ENCODE data around the gene TNFAIP6.
"Not testable (repeated sequence)": the region's sequence is repeated elsewhere in the genome, so short reads cannot be mapped to it uniquely, and the experiment has no call there.

The TNFAIP6 gene

DNA sequence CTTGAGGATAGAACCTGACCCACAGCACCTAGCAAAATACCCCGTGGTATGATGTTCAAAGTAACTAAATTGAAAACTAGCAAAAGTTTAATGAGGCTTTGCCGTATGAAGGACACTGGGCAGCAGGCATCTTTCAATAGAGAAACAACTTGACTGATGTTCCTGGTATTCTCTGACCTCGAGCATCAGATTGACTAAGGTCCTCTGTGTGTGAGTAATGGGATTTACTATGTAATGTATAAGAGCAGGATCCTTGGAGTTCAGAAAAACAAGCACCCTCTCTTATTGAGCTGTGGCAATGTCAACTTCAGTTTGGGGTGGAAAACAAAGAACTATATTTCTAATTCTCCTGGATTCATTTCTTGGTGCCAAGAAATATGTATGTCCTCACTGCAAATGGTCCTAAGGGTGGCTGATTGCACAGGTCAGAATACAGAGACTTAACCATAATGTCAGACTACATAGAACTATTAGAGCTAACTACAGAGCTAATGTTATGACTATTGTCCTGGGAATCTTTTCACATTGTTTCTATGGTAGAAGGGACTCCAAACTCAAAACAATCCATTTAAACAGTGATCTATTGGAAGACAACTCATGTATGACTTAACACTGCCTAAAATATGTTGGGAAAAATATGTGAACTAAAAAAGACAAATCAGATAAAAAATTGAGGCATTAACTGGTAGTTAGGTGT is 4.4 kb downstream of the TNFAIP6 start:
- DNase-seq = no peak

DNA sequence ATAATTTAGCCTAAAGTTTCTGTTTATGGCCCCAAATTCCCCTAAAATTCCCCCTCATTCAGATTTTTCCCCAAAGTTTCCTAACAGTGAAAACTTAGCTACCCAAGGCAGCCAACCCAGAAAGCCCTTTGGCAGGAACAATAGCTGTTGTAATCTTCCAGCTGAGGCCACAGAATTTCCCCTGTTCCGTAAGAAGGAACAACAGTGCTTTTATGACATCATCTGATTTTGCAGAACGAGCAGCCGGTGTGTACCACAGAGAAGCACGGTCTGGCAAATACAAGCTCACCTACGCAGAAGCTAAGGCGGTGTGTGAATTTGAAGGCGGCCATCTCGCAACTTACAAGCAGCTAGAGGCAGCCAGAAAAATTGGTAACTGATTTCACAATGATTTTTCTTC is 6.3 kb downstream of the TNFAIP6 start:
- peak; percentile 65 to 88 (median 81) for DNase-seq

DNA sequence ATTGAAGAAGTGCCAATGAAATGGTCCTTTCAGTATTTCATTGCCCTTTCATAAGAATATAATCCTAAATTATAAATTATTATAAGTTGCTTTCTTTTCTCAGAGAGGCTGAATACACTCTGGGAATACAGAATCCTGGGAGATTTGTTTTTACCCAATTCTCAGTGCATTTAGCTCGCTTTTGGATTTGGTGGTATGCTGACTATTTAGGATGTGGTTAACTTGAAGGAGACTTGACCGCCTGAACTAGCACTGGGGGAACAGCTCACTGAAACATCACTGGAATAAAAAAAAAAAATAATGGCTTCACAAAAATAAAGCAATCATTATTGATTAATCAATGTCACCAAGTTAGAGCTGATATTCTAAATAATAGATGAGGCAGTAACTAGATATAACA is 10.2 kb downstream of the TNFAIP6 start:
- DNase-seq = no peak

DNA sequence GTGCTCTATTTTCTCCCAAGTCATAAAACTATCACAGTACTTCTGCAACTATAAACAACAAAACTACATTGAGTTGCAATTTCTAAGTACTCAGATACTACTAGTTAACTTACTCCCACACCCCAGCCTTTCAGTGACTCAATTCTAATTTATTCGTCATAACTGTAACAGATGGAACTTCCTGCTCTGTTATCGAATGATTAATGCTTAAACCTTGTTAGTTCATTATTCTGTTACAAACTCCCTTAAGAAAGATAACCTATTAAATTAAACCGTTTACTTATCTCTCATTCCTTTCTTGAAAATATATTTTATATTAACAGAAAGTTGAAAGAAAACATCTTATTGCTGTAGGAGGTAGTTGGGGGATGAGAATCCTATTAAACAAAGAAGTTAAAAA is 17.0 kb downstream of the TNFAIP6 start:
- DNase-seq = peak; percentile 7 to 70 (median 45)

DNA sequence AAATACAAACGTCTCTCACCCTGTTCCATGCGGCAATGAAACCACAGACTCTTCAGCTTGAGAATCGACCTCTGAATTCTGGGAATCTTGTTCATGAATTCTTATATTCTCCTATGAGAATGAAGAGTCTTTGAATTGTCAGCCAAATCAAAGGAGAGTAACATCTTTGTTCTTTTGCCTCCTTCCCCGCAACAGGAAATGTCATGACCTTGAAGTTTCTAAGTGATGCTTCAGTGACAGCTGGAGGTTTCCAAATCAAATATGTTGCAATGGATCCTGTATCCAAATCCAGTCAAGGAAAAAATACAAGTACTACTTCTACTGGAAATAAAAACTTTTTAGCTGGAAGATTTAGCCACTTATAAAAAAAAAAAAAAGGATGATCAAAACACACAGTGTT is 21.8 kb downstream of the TNFAIP6 start:
- DNase-seq = no peak

DNA sequence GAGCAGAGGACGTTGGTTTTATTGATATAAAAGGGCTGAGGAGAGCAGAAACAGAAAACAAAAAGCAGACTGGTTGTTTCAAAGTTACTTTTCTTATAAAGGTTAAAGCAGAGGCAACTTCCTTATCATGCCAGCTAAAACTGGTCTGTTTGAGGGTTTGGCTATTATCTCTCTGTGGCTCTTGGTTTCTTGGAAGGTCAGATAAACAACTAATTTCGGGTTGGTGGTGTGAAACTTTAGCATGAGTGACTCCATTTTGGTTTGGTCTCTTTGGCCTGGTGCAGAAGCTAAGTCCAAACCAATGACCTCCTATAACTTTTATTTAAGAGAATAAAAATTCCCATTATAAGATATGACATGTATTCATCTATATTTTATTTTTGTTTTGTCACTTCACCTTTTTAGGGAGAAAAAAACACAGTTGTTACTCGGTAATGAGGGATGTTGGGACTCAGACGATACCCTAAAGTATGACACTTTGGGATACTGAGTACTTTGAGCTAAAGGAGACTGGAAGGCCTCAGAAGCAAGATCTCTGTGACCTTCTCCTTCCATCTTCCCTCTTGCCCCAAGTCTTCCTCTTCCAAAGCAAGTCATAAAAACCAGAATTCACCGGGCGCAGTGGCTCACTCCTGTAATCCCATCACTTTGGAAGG is 23.3 kb downstream of the TNFAIP6 start:
- DNase-seq = no peak

DNA sequence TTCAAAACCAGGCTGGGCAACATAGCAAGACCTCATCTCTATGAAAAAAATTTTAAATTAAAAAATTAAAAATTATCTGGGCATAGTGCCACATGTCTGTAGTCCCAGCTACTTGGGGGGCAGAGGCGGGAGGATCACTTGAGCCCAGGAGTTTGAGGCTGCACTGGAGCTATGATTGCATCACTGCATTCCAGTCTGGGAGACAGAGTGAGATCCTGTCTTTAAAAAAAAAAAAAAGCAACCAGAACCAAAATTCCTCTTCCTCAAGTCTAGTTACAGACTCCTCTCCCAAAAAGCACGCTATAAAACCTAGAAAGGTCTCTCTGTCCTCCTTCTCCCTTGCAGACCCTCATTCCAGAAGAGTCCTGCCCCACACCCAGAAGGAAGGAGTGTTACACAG is 23.9 kb downstream of the TNFAIP6 start:
- DNase-seq = no peak

DNA sequence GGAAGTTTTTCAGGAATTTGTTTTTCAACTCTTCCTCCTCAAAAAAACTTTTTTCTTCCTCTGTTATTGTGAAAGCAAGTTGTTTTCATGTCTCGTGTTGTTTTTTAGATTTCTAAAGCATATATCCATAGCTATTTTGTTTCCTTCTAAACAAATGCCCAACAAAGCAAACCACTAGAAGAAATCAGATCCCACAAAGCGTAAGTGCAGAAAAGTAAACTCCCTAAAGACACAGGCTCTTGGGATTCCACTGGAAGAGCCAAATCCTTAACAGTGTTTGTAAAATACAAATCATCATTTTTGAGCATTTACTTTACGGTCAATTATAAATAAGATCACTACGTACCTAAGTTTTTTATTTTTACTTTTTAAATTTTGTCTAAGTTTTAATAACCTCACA is 30.6 kb downstream of the TNFAIP6 start:
- DNase-seq = no peak

DNA sequence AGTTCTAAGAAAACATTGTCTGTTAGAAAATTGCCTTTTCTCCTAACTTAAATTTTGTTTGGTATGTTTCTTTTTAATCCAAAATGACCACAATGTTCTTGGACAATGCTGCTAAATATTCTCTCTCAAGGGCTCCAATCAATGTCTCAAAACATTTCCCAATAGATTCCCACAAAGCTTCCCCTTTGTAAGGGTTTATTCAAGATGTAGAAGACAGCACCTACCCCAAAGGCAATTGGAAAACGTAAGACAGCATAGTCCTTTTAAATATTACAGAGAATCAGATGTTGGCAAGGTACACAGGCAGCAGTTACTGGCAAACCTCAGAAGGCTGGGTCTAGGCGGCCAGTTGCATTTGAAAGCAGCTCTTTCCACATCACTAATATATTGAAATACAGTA is 34.0 kb downstream of the TNFAIP6 start:
- no peak for DNase-seq

DNA sequence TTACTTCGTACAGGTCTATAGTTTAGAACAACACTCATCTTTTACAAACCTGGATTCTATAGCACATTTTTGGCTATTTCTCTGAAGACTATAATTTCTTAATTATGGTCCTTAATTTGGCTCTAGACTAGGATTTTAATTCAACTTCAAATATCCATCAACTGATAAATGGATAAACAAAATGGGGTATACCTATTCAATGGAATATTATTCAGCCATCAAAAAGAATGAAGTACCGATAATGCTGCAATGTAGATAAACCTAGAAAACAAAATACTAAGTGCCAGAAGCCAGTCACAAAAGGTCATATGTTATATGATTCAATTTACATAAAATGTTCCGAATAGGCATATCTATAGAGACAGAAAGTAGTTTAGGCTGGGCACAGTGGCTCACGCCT is 37.1 kb downstream of the TNFAIP6 start:
- no peak for DNase-seq

DNA sequence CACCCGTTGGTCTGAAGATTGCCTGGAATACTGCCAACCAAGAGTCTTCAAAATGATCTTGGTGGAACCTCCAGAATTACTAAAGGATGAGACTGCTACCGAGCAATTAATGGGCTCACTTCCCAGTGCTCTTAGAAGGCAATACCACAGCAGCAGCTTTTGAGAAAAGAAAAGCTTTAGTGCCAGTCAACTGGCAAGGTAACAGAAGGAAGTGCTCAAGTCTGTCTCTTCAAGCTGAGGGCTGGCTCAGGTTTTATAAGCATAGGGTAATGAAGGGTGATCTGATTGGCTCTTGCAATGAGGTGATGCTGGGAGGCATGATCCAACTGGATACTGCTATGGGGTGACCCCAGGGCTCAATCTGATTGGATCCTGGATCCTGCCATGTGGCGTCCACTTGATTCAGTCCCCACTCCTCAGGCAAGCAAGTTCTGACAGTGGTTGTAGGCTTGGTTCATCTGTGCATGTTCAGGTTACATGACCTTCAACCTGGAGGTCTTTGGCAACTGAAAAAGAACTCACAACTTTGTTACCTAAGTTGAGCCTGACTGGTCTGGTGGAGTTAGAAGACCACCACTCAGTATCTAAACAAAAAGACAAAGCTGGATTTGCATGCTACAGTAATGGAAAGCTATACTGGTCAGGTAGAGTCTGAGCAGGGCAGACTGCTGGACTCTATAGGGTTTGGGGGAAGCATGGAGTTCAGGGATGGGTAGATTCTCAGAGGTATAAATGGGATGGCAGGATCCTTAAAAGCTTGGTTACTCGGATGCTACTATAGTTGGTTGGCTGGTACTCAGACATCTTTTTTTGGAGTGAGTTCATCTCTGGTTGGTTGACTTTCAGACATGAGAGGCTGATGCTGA is 38.4 kb downstream of the TNFAIP6 start:
- no peak for DNase-seq

DNA sequence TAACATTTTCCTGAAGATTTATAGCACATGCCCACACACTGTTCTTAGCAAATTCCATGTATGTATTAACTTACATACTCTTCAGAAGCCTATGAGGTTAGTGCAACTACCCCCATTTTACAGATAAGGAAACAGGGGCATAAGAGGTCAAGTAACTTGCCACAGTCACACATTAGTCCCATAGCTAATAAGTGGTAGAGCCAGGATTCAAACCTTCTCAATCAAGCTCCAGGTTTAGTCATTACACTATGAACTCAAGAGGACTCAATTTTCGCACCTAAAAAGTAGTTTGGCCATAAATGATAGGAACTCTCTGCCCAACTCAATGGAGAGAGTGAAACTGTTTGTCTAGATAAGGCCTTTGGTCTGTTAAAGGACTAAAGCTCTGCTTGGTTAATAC is 42.6 kb downstream of the TNFAIP6 start:
- no peak for DNase-seq

DNA sequence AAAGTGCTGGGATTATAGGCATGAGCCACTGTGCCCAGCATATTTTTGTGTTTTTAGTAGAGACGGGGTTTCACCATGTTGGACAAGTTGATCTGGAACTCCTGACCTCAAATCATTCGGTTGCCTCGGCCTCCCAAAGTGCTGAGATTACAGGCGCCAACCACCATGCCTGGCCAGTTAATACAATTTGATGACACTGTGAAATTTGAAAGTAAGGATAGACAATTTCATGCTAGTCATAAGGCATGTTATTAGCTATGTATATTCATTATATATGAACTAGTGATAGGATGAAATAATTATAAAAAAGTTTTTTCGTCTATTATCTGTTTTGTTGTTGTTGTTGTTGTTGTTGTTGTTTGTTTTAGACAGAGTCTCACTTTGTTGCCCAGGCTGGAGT is 43.8 kb downstream of the TNFAIP6 start:
- DNase-seq = no peak

DNA sequence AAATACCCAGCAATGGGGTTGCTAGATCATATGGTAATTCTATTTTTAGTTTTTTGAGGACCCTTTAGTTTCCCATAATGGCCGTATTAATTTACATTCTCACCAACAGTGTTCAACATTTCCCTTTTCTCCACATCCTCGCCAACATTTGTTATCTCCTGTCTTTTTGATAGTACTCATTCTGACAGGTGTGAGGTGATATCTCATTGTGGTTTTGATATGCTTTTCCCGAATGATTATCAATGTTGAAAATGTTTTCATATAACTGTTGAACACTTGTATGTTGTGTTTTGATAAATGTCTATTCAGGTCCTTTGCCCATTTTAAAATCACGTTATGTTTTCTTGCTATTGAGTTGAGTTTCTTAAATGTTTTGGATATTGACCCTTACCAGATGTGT is 46.5 kb downstream of the TNFAIP6 start:
- DNase-seq = no peak

DNA sequence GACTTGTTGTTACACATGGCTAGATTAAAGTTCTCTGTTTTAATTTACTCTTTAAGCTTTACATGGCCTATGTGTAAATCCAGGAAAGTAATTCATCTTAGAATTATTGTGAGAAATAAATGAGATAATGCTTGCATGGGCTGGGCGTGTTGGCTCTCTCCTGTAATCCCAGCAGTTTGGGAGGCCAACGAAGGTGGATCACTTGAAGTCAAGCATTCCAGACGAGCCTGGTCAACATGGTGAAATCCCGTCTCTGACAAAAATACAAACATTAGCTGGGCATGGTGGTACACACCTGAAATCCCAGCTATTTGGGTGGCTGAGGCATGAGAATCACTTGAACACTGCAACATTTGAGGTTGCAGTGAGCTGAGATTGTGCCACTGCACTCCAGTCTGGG is 48.0 kb downstream of the TNFAIP6 start:
- no peak for DNase-seq

DNA sequence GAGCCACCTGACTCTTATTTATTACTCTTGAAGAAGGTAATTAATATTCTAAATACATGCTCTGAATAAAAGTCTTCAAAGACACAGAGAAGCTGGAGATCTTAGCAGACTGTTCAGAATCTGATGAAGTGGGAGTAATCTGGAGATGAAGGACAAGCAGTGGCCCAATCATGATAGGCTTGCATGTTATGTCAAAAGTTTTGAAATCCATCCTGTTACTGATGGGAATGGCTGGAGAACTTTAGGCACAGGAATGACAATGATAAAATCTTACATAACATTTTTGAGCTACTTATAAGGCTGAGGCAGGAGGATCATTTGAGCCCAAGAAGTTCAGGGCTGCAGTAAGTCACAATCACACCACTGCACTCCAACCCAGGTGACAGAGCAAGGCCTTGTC is 49.9 kb downstream of the TNFAIP6 start:
- DNase-seq = no peak

DNA sequence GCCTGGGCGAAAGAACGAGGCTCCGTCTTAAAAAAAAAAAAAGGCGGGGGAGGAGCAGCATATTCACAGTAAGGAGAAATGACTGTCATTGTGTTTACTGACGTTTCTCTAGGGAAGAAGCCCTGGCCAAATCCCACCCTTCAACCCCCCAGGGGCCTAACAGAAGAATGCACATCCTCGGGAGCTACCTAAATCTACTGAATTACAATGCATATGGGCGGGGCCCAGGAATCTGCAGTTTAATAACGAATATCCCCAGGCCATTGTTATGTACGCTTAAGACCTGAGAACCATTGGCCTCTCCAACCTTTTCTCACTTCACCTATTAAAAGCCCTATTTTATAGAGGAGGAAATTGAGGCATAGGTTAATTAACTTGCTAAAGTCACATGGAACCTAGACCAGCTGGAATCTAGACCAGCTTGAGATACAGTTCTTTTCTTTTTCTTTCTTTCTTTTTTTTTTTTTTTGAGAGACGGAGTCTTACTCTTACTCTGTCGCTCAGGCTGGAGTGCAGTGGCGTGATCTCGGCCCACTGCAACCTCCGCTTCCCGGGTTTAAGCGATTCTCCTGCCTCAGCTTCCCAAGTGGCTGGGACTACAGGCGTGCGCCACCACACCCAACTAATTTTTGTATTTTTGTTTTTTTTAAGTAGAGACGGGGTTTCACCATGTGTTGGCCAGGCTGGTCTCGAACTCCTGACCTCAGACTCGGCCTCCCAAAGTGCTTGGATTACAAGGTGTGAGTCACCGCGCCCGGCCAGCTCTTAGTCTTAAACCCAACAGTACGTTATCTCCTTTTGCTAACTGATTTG is 51.6 kb downstream of the TNFAIP6 start:
- DNase-seq = no peak

DNA sequence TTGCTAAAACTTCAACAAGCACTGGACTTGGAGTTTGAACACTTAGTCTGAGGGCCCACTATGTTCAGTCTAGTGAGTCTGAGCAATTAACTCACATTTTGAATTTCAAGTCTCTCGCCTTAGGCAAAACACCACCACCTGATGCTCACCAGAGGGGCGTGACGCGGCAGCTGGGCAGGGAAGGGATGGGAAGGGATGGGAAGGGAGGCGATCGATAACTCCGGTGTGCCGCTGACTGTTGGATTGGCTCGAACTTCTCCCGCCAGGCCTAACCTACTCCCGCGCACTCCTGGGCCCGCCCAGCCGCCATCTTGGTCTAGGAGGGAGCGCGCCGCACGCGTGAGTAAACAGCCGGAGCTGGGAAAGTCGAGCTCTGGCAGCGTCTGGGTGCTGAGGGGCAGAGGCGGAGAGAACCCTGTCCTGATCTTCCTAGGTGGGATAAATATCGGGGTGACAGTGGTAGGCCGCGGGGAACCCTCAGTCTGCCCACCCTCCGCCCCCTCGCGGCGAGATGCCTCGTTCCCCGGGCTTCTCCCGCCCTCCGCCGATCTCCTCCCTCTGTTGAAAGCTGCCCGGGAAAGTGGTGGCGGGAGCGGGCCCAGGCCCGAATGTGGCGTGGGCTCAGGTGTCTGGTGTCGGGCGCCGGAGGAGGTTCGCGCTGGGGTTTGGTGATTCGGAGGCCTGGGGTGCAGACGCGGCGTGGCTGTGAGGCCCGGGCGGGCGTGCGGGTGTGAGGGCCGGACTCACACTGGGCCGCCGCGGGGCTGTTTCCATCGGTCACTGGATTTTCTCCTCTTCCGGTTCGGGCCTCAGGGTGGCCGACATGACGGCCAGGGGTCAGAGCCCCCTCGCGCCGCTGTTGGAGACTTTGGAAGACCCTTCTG is 52.5 kb downstream of the TNFAIP6 start, which contains the start of gene RIF1:
RIF1 (plus strand) TSS at position 302 of the 884 bp plus-strand sequence; CDS start at position 824, 522 bp downstream.
- peak; percentile 88 to 94 (median 91) for DNase-seq

DNA sequence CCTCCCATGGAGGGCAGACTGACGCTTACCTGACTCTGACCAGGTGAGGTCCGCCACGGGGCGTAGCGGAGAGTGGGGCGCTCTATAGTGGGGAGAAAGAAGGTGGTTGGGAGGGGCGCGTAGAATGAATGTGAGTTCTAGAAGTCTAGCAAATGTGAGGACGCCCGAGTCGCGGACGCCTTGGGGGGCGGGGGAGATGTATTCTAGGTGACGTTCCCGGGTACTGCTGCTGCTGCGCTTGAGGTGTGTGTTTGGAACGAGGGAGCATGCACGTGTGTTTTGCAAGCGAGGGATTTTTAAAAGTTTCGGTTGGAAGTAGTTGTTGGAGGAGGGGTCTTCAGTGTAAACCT is 53.1 kb downstream of the TNFAIP6 start:
- DNase-seq = peak; percentile 12 to 41 (median 16)

DNA sequence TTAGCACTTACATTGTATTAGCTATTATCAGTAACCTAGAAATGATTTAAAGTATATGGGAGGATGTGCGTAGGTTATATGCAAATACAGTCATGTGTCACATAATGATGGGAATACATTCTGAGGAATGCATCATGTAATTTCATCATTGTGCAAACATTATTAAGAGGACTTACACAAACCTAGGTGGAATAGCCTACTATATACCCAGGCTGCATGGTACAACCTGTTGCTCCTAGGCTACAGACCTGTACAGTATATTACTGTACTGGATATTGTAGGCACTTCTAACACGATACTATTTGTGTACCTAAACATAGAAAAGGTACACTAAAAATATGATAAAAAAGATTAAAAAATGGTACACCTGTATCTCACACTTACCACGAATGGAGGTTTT is 60.3 kb downstream of the TNFAIP6 start:
- no peak for DNase-seq

DNA sequence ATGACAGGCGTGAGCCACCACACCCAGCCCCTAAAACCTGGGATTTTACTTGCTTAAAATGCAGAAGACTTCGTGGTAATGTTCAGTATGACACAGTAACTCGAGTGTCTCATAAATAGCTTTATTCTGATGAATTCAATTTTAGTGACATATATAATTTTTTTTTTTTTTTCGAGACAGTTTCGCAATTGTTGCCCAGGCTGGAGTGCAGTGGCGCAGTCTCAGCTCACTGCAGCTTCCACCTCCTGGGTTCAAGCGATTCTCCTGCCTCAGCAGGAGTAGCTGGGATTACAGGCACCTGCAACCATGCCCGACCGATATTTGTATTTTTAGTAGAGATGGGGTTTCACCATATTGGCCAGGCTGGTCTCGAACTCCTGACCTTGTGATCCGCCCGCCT is 64.3 kb downstream of the TNFAIP6 start:
- DNase-seq = not testable (repeated sequence)
